Left renal pelvis (tissue), 4 donors: Measurements from ENCODE around the gene SLC7A14. TPM values are rescaled to one million over a fixed set of nuclear protein-coding genes. Genes with fewer than 3 reads are reported as not detected.

Source experiments
- DNase-seq, 4 donors: peaks; one replicate each; pipeline ENCODE4 v3.0.0-alpha.2; 2013; ENCODE audit warnings: low read depth in 4 of 4, low spot score in 3 of 4
- polyA plus RNA-seq, 4 donors: library from polyadenylated mRNA; unstranded; fragments of 120-200 nt; gene quantifications; one replicate each; pipeline ENCODE4 v1.2.1, GENCODE V29; 2013; ENCODE audit not compliant: insufficient read length in 4 of 4

The SLC7A14 gene
- polyA plus RNA-seq, 4 donors: 1.3 to 3.1 (median 2.5) TPM

DNA sequence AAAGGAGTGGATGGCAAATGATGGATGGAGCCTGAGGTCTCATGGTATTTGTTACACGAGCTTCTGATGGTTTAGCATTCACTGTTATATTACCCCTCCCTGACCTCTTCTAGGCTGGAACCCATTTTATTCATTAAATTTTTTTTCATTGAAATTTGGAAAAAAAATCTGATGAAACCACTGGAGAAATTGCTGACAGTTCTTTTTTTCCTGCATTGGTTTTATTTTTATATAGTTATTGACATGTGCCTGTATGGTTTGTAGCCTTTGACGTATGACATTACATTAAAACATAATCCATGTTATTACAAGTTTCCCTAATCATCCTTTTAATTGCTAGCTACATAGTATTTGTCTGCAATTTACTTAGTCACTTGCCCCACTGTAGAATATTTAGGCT lies 85.4 kb downstream of the SLC7A14 start:
- DNase-seq: no peak

DNA sequence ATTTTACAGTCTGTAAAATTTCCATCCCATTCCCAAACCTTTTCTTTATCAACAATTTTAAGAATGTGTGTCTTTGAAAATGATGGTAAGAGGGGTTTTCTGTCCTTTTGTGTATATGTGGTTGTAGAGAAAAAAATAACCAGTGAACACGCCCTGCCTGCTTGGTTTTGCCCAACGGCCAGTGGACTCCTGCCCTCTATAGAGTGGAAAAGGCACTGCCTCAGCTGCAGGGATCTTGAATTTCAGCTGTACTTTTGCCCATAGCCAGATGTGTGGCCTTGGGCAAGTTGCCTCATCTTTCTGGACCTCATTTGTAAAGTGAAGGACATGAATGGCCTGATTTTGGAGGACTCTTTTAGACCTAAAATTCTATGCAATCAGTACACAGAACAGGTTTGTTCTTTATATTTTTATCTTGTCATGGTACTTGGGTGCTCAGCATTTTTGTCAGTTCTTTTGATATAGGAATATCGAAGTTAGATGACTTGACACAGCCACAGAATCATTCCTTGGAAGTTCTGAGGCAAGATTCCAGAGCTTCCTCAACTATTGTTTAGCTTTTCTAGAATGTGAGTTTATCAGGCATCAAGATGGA lies 86.2 kb downstream of the SLC7A14 start:
- DNase-seq: no peak

DNA sequence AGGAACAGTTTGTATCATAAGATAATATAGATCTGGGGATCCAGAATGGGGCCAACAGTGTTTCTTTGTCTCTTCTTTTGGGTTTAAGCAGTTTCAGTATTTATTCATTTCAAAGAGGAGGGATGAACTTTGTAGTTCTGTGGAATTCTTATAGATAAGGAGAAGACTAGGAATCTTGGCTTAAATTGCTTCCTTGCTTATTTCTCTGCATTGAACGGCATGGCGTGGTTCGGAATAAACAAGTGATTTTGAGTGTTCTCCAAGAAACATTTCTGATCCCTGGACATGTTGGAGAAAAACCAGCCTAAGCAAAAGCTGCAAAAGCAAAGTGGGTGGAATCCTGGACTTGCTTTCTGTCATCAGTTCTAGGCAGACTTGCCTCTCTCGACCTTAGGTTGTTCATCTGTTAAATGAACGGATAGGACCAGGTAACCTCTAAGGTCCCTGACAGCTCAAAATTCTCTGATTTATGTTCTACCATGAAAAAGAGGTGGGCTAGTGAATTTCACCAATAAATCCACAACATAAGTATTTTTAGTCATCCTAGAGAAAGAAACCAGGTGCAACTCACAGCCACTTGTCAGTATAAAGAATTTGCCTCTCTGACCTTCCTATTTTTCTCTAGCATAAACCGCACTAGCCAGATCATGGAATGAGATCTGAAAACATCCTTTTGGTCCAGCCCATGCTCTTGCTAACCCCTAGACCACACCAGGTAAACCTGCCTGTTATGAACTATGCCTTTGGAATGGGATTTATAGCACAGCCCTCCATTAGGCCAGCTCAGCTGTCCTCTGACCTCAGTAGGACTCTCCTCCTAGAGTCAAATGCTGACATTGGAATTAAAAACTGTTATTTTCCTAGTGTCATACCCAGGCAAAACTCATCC lies 88.4 kb downstream of the SLC7A14 start:
- no peak for DNase-seq

DNA sequence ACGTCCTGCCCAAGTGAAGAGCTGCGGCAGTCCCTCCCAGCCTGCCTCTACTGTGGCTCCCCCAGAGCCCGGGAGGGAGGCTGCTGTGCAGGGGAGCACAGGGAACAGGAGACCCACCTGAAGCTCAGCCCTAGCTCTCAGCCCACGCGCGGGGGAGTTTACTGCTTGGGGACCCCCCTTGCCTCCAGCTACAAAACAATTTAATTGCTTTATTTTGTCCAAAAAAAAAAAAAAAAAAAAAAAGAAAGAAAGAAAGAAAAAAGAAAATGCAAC lies 89.1 kb downstream of the SLC7A14 start:
- DNase-seq: no peak

DNA sequence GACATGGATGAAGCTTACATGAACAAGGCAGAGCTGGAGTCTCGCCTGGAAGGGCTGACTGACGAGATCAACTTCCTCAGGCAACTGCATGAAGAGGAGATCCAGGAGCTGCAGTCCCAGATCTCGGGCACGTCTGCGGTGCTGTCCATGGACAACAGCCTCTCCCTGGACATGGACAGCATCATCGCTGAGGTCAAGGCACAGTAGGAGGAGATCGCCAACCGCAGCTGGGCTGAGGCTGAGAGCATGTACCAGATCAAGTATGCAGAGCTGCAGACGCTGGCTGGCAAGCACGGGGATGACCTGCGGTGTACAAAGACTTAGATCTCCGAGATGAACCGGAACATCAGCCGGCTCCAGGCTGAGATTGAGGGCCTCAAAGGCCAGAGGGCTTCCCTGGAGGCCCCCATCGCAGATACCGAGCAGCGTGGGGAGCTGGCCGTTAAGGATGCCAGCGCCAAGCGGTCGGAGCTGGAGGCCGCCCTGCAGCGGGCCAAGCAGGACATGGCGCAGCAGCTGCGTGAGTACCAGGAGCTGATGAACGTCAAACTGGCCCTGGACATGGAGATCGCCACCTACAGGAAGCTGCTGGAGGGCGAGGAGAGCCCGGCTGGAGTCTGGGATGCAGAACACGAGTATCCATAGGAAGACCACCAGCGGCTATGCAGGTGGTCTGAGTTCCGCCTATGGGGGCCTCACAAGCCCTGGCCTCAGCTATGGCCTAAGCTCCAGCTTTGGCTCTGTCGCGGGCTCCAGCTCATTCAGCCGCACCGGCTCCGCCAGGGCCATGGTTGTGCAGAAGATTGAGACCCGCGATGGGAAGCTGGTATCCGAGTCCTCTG lies 89.6 kb downstream of the SLC7A14 start:
- no peak for DNase-seq

DNA sequence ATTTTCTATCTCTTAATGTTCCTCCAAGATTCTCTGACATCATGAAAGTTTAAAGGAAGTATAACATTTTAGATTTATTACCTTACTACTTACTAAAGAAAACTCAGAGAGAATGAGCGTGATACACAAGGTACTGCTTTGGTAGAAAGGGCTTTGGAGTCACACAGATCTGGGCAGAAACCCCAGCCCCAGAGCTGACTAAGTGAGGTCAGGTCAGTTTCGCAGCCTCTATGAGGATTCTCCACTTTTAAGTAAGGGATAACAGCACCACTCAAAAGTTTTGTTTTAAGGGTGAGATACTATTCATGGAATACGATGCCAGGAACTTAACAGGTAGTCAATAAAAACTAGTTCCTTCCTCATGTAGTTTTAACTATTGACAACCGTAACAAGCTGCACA lies 91.1 kb downstream of the SLC7A14 start:
- no peak for DNase-seq

DNA sequence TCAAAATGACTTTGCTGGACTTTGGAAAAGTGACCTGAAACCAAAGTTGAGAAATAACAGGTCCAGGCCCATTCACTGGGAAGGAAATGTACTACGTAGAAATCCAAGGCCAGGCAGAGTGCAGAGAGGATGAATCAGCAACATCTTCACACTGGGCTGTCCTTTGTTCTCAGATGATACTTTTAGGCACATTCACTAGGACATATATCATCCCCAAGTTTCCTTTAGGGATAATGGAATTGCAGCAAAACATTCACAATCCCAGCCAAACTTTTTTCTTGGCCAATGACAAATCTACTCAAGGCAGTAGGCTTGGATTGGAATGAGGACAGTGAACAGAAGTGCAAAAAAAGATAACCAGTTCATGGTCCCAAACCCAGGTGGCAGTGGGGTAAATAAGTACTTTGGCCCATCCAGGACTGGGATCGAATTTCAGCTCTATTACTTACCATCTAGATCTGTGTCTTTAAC lies 92.1 kb downstream of the SLC7A14 start:
- DNase-seq: no peak

DNA sequence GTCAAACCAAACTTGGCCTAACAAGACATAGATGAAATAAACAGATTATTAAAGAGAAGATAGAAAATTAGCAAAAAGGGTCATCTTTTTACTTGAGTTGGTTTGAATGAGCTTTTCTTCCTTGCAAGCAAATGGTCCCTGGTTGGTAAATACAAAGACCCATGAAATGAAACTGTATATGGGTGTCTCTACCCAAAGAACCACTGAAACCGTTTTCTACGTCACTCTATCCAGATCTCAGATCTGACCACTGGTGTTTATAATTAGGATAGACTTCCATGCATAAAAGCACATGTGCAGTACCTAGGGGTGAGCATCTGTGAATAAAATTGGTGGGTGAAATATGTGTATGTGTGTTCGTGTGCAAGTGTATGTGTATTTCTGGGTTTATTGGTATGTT lies 94.0 kb downstream of the SLC7A14 start:
- no peak for DNase-seq

DNA sequence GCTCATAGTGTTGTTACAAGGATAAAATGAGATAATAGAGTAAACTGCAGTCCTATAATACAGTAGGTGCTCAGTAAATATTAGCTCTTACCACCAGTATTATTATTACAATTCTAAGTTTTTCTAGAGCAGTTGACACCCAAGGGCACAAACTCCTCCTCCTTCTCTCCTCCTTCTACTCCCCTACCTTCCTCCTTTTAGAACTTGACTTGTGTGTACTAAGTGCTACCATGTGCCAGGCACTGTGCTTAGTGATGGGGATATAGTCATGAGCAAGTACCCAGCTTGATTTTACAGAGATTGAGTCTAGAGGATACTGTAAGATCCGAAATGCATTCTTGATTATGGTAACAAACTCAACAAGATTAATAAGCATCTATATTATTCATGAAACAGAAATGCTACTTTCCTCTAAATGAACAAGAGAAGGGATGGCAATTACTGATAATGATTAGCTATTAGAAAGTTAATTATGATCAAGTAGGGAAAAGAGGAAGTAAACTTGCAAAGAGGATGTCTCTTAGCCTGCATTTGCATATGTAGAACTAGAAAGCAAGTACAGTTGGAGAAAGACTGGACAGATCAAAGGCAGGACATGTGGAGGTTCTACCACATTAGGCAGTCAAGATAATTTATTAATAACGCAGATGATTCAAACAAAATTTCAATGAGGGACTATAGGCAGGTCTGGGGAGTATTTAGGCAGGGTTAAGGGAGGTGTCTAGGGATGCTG lies 94.9 kb downstream of the SLC7A14 start:
- DNase-seq: no peak

DNA sequence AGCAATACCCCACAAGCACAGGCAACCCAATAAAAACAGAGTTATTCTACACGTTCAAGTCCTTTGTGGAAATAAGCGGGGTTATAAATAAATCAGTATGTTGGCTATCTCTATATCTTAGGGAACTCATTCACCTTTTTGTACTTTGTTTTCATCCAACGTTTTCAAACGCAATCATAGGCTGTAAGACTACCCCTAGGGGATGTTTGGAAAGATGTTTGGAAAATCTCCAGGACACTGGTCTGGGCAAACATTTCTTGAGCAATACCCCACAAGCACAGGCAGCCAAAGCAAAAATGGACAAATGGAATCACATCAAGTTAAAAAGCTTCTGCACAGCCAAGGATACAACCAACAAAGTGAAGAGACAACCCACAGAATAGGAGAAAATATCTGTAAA lies 97.1 kb downstream of the SLC7A14 start:
- no peak for DNase-seq

DNA sequence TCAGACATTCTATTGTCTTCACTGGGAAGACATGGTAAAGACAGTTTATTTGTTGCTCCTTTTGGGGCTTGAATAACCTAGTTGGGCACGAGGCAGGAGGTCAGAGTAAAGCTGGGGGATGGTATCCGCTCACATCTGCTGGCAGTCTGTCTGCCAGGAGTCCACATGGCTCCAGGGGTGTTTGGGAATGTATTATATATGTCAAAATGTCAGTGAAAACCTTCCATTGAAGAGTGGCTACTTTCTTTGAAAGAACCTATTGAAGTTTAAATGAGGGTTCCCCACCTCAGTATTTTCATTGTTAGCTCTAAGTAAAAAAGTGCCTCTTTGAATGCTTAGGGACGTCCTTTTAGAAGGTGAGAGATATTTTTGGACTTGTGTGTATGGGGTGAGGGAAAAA lies 98.8 kb downstream of the SLC7A14 start:
- DNase-seq: no peak

DNA sequence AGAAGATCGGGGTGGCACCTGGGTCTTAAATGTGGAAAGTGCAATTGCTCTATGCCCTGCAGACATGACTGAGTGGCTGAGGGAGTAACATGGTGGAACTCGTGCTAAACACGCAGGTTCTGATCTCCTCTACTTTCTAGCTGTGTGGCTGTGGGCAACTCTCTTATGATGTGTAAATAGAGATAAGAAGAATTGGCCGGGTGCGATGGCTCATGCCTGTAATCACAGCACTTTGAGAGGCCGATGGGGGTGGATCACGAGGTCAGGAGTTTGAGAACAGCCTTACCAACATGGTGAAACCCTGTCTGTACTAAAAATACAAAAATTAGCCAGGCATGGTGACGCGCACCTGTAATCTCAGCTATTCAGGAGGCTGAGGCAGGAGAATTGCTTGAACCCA lies 99.5 kb downstream of the SLC7A14 start:
- DNase-seq: no peak

DNA sequence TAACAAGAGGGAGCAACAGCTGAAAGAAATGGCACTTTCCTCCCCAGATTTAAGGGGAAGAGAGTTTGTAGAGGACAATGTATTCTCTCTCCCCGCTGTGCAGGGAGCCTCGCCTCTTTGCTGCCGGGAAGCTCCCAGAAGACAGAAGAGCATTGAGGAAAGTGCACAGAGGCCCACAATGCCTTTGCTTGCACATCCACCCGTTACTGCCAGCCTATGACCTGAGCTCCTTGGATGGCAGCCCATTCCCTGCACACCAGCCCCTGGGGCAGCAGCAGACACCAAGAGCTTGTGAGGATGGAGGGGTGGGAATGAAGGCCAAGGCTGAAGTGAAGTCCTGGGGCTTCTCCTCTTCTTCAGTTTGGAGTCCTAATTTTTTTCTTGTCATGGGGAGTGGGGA lies 100.2 kb downstream of the SLC7A14 start:
- no peak for DNase-seq

DNA sequence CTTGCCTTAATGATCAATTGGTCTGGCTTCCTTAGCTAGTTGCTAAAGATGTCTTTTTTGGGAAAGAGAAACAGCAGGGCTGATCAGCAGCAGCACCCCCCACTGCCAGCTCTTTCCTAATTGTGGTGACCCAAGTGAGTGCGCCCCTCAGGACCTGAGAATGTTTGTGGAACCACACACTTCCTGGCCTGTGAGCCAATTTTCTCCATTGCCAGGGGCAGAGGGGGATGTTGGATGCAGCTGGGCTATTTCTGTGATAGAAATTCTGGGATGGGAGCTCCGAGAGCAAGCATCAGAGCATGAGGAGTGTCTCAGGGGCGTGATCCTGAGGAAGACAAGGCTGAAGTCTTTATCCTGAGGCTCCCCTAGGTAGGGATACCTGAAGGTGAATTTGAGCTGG lies 100.6 kb downstream of the SLC7A14 start:
- DNase-seq: no peak

DNA sequence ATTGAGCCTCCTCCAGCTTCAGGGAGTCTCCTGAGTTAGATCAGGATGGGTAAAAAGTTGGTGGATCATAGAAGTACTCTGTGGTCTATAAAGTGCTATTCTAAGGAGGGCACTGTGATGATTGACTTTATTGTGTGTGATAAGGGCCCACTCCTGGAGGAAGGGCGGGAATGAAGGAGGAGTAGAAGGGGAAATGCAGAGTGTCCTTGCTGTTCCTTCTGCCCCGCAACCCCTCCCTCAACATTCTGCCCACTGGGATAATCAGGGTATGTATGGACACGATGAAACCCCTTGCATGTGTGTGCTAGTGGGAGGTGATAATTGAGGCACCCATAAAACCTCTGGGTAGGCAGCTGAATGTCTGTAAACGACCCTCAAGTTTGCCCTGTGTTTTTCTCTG lies 101.0 kb downstream of the SLC7A14 start:
- DNase-seq: no peak

DNA sequence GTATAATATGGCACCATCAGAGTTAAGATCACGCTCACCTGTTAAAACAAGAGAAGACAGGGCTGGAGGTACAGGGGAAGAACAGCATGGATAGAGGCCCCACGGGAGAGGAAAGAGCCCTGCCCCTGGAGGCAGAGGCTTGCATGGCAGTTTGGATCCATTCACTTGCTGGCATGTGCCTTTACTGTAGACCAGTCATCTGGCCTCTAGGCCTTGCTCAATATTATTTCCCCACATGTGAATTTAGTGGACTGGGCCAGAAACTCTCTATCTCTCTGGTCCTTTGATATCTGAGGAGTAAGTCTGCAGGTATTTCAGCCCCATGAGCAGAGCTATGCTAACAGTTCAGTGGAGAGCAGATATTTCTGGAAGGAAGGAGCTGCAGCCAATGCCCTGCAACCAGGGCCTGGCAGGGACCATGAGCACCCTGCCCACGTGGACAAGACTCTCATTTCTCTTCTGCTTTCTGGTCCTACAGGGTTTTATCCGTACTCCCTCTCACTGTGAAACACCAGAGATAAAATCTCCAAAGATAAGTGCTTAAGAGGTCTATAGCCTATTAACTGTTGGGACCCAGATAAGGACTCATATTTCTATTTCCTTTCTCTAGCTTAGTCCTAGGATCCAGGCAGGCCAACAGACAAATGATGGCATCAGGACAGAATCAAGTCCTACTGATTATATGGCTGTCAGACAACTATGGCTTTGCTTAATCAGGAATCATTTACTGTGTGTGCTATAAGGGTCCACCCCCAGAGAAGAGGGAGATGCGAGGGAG lies 102.2 kb downstream of the SLC7A14 start:
- no peak for DNase-seq

DNA sequence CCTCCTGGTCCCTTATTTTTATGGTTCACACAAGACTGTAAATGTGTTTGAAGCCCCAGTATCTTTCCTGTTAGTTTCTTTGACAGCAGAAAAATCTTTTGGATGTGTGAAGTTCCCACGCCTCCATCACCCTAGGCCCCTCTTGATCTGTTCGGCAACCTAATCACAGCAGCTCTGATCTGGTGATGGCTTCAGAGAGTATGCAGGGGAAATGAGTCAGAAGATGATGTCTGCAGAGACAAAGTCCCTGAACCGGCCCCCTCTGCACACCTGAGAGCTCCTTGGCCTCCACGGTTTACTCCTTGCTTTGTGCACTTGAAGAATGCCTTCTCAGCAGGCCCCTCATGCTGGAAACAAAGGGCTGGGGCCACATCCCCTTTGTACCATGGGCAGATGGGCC lies 103.7 kb downstream of the SLC7A14 start:
- no peak for DNase-seq

DNA sequence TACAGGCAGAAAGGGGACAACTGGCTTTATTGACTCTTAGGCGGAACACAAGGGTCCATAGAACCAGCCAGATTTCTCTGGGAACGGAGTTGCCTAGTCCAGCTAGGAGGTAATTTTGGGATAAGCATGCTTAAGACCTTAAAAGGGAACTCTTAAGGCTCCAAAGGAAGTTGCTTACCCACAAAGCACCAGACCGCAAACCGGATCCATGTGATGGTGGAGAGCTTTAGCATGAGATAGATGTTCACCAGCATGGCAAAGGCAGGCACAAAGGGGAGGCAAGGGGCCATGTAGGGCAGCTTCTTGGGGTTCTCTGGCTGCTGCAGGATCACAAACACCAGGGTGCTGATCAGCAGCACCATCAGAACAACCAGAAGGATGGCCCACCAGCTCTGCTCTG lies 105.8 kb downstream of the SLC7A14 start:
- DNase-seq: no peak

DNA sequence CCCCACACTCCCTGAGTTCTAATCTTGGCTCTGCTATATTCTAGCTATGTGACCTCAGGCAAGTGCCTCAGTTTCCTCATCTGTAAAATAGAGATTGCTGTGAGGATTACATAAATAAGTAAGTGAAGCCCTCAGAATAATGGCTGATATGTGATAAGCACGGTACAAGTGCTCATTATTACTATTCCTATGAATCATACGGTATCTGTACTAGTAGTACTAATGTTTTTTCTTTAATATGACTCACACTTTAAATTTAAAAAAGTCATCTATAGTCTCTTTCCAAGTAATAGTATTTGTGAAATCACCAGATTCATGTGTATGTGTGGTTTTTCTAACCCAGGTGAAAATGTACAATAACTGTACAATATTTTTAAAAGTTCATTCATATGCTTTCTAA lies 108.5 kb downstream of the SLC7A14 start:
- DNase-seq: no peak

DNA sequence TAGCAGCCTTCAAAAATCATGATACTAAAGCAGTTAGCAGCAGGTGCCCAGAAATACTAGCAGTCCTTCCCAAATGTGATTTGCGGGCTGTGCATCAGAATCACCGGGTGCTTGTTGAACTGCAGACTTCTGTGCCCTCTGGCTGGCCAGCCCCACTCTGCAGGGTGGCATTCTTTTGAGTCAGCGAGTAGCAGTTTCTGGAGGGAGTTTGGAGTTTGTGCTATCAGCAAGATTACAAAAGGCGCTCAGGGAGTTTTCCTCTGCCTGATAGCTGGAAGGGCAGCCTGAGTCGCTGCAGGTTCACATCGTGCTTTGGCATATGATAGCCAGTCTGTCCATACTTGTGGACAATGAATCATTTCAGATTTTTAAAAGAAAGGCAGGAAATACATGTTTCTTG lies 109.6 kb downstream of the SLC7A14 start:
- DNase-seq: no peak
